HG03060 (cell line): ENCODE measurements around the gene SS18L1.

ENCODE experiments used
- ATAC-seq: cut with Tn5 transposase; IDR thresholded peaks from one replicate; pipeline ENCODE4 v1.9.1; 2021; ENCODE audit warnings: low read depth, moderate number of reproducible peaks; ENCODE audit not compliant: unreplicated experiment

The SS18L1 gene

GRCh38 chr20:62190639-62191411, 47.3 kb downstream of the SS18L1 start:
- no peak for ATAC-seq

GRCh38 chr20:62191781-62192559, 48.4 kb downstream of the SS18L1 start:
- no peak for ATAC-seq

GRCh38 chr20:62192635-62193034, 49.1 kb downstream of the SS18L1 start:
- ATAC-seq = no peak

- no peak for ATAC-seq
Measured at GRCh38 chr20:62193079-62194025, 49.8 kb downstream of the SS18L1 start.

GRCh38 chr20:62195075-62195405, 51.5 kb downstream of the SS18L1 start:
- ATAC-seq = no peak

- ATAC-seq = no peak
Measured at GRCh38 chr20:62195736-62196135, 52.2 kb downstream of the SS18L1 start.

- no peak for ATAC-seq
Measured at GRCh38 chr20:62196286-62196685, 52.7 kb downstream of the SS18L1 start.

- no peak for ATAC-seq
Measured at GRCh38 chr20:62197311-62197710, 53.7 kb downstream of the SS18L1 start.

- ATAC-seq = no peak
Measured at GRCh38 chr20:62197801-62198200, 54.2 kb downstream of the SS18L1 start.

GRCh38 chr20:62198496-62198895, 54.9 kb downstream of the SS18L1 start:
- ATAC-seq = no peak

- no peak for ATAC-seq
Measured at GRCh38 chr20:62198931-62199330, 55.4 kb downstream of the SS18L1 start.

GRCh38 chr20:62200491-62201172, 57.1 kb downstream of the SS18L1 start:
- ATAC-seq = no peak

GRCh38 chr20:62201173-62202082, 57.9 kb downstream of the SS18L1 start:
- ATAC-seq = no peak

- no peak for ATAC-seq
Measured at GRCh38 chr20:62202083-62202395, 58.5 kb downstream of the SS18L1 start.

- no peak for ATAC-seq
Measured at GRCh38 chr20:62202676-62203377, 59.3 kb downstream of the SS18L1 start.

GRCh38 chr20:62203378-62204030, 59.9 kb downstream of the SS18L1 start:
- ATAC-seq = no peak

GRCh38 chr20:62205618-62206387, 62.2 kb downstream of the SS18L1 start:
- no peak for ATAC-seq

- no peak for ATAC-seq
Measured at GRCh38 chr20:62206388-62206775, 62.8 kb downstream of the SS18L1 start.
